Brain microvascular endothelial cell (primary cell): ENCODE results near the gene HOXD8.

ENCODE experiments used
- DNase-seq: peaks from one replicate; pipeline ENCODE4 v3.0.0-alpha.2; 2020
- H3K27ac ChIP-seq: fragments of 250-450 bp; sonication (Bioruptor Pico); 2 replicates; pipeline ENCODE4 v1.5.1; 2020; ENCODE audit warnings: mild to moderate bottlenecking, moderate library complexity
- H3K27me3 ChIP-seq: fragments of 250-450 bp; sonication (Bioruptor Pico); replicated peaks from 2 replicates; pipeline ENCODE4 v1.5.1; 2020; ENCODE audit warnings: mild to moderate bottlenecking
- H3K36me3 ChIP-seq: fragments of 250-450 bp; sonication (Bioruptor Pico); replicated peaks from 2 replicates; pipeline ENCODE4 v1.5.1; 2020; ENCODE audit warnings: mild to moderate bottlenecking
- H3K4me3 ChIP-seq: 2 replicates; pipeline ENCODE4 v1.5.1; 2011; ENCODE audit warnings: low read depth, mild to moderate bottlenecking, control low read depth, low read length, moderate library complexity
- in situ Hi-C: cut with HindIII; loops from 2 replicates; pipeline ENCODE4 v1.10.0; 2017; ENCODE audit warnings: low sequenced_read_pairs, low pct_ligation_motif_present
- TF ChIP-seq, protein P1 (sequence below): IDR thresholded peaks from 2 replicates; pipeline ENCODE4 v1.5.1; 2011; ENCODE audit warnings: low read depth, mild to moderate bottlenecking, moderate library complexity, low read length, control low read depth, inconsistent platforms; ENCODE audit errors: missing control alignments

The HOXD8 gene

GRCh38 chr2:176125772-176126054, 3.8 kb upstream of the HOXD8 start:
- in situ Hi-C loops = loop anchor here (25.0 kb wide), 1 partner anchor 512 kb away; no protein-coding TSS in a partner anchor
- no peaks in the 10 kb centered on the region for H3K36me3 ChIP-seq
- no peak overlapping the region for H3K27ac ChIP-seq
- no peak overlapping the region for H3K4me3 ChIP-seq
- TF ChIP-seq, protein P1, sequence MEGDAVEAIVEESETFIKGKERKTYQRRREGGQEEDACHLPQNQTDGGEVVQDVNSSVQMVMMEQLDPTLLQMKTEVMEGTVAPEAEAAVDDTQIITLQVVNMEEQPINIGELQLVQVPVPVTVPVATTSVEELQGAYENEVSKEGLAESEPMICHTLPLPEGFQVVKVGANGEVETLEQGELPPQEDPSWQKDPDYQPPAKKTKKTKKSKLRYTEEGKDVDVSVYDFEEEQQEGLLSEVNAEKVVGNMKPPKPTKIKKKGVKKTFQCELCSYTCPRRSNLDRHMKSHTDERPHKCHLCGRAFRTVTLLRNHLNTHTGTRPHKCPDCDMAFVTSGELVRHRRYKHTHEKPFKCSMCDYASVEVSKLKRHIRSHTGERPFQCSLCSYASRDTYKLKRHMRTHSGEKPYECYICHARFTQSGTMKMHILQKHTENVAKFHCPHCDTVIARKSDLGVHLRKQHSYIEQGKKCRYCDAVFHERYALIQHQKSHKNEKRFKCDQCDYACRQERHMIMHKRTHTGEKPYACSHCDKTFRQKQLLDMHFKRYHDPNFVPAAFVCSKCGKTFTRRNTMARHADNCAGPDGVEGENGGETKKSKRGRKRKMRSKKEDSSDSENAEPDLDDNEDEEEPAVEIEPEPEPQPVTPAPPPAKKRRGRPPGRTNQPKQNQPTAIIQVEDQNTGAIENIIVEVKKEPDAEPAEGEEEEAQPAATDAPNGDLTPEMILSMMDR = no peak
- no peak for DNase-seq
- H3K27me3 ChIP-seq = peaks cover 92% of the 10 kb centered on the region

GRCh38 chr2:176126929-176127773, 2.4 kb upstream of the HOXD8 start:
- Histone ChIP-seq H3K4me3 (no peak overlapping the region), H3K27ac (no peak overlapping the region), H3K27me3 (peaks cover 92% of the 10 kb centered on the region), H3K36me3 (no peaks in the 10 kb centered on the region)
- DNase-seq = peak; percentile 48
- in situ Hi-C loops = loop anchor here (25.0 kb wide), 1 partner anchor 510 kb away; no protein-coding TSS in a partner anchor
- TF ChIP-seq, protein P1 = peak; percentile 81

- no peaks in the 10 kb centered on the region for H3K36me3 ChIP-seq
- TF ChIP-seq, protein P1 = no peak
- H3K4me3 ChIP-seq = no peak overlapping the region
- no peak for DNase-seq
- H3K27me3 ChIP-seq = peaks cover 90% of the 10 kb centered on the region
- in situ Hi-C loops = loop anchor here (25.0 kb wide), 1 partner anchor 510 kb away; no protein-coding TSS in a partner anchor
- H3K27ac ChIP-seq = no peak overlapping the region
These were observed 1.8 kb upstream of the HOXD8 start for GRCh38 chr2:176127774-176128072.

DNA sequence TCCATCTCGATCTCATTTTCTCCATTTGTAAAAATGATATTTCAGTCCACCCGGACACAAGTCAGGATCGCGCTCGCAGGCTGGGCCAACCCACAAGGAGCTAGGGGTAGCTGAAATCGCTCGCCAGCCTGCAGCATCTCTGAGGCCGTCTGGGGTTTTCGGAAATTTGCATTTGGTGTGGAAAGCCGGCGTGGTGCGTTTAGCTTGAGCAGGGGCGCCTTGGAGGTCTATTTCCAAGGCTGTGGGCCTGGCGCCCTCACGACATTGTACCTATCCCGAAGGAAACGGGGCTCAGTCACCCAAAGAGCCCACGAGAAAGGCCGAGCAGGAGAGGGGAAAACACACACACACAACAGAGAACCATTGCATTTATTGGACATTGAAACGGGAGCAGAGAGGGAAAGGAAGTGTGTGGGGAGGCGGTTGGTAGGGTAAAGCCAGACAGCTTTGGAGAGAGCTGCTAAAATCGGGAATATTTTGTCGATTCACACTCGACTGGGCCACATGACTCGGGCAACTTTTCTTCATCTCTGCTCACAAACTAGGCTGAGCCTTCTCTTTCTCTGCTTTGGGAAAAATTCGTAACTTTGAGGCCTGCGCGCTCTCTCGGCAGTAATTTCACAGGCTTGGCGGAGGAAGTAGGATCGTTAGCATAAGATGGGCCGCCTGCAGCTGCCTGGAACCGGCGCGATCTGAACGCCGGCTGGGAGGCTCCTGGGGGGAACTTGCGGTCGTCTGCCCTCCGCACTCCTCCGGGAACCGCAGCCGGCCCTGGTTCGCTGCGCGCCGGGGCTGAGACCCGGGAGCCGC, 1.1 kb upstream of the HOXD8 start:
- TF ChIP-seq, protein P1 = no peak
- no peaks in the 10 kb centered on the region for H3K36me3 ChIP-seq
- in situ Hi-C loops = loop anchor here (25.0 kb wide), 1 partner anchor 509 kb away; no protein-coding TSS in a partner anchor
- no peak overlapping the region for H3K27ac ChIP-seq
- H3K4me3 ChIP-seq = no peak overlapping the region
- no peak for DNase-seq
- H3K27me3 ChIP-seq = peaks cover 90% of the 10 kb centered on the region

GRCh38 chr2:176129813-176130146, 275 bp downstream of the HOXD8 start:
- TF ChIP-seq, protein P1 = no peak
- H3K27me3 ChIP-seq = peaks cover 90% of the 10 kb centered on the region
- in situ Hi-C loops = loop anchor here (25.0 kb wide), 1 partner anchor 508 kb away; no protein-coding TSS in a partner anchor

More at GRCh38 chr2:176129813-176130146, 275 bp downstream of the HOXD8 start:
- Histone ChIP-seq H3K4me3 (no peak overlapping the region), H3K27ac (no peak overlapping the region), H3K36me3 (no peaks in the 10 kb centered on the region)
- DNase-seq = no peak
